SK-N-MC (cell line): Measurements from ENCODE around the gene EFL1.

Source experiments
- EZH2 ChIP-seq: fragments of 200-600 bp; sonication (generic); IDR thresholded peaks from one replicate; pipeline ENCODE4 v1.6.1; 2017; ENCODE audit warnings: antibody characterized with exemption
- FOXP2 ChIP-seq: optimal IDR thresholded peaks from 2 replicates; pipeline ENCODE3; 2011; ENCODE audit warnings: mild to moderate bottlenecking, moderate library complexity; ENCODE audit not compliant: insufficient read depth; ENCODE audit errors: extremely low read length, control extremely low read depth
- POLR2AphosphoS5 ChIP-seq: IDR thresholded peaks from 2 replicates; pipeline ENCODE4 v1.6.1; 2012; ENCODE audit warnings: mild to moderate bottlenecking, low read depth, low read length, borderline replicate concordance

DNA sequence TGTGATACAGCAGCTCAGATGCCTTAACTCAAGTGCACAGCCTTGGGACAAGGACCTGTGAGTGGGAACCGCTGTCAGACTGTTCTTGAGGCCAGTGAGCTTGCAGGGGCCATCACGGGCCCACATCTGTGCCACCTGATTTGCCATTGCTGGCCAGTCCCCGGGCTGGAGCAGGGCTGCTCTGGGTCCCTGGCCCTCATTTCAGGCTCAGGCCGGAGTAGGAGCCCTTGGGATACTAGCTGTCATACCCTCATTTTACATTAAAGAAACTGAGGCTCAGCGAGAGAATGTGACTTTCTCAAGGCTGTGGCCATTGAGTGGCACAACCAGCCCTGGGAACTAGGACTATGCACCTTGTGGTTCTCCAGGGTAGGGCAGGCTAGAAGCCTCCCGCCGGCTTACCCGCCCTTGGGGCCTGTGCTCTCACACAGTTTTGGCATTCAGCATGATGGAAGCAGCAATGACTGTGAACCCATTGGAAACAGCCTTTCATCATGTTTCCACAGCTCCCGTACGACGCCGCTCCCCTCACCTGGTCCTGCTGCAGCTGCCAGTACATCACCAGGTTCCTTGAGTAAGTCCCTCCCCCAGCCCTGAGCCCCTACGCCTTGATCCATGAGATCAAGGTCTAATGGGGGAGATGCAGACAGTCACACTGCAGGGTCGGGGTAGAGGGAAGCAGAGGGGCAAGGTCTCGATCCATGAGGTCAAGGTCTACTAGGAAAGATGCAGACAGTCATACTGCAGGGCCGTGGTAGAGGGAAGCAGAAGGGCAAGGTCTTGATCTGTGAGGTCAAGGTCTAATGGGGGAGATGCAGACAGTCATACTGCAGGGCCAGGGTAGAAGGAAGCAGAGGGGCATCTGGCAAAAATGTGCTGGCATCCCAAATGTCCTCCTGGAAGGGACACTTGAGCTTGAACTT, 44.5 kb upstream of the EFL1 start:
- no peak for TF ChIP-seq POLR2AphosphoS5
- TF ChIP-seq EZH2, result no peak
- no peak for TF ChIP-seq FOXP2
